Astrocyte of the spinal cord (primary cell): ENCODE data around the gene PBX4.

ENCODE experiments used
- DNase-seq: peaks from one replicate; pipeline ENCODE4 v3.0.0; 2011; ENCODE audit warnings: low read depth, low spot score
- H3K4me3 ChIP-seq: 2 replicates; pipeline ENCODE4 v1.5.1; 2011; ENCODE audit warnings: low read depth, mild to moderate bottlenecking, low read length, moderate library complexity
- in situ Hi-C: cut with HindIII; loops from 2 replicates; pipeline ENCODE4 v1.10.0; 2017; ENCODE audit warnings: low sequenced_read_pairs
- TF ChIP-seq, protein P1 (sequence below): IDR thresholded peaks from 2 replicates; pipeline ENCODE4 v1.5.1; 2012; ENCODE audit warnings: low read depth, mild to moderate bottlenecking, low read length, inconsistent platforms

PBX4 gene

DNA sequence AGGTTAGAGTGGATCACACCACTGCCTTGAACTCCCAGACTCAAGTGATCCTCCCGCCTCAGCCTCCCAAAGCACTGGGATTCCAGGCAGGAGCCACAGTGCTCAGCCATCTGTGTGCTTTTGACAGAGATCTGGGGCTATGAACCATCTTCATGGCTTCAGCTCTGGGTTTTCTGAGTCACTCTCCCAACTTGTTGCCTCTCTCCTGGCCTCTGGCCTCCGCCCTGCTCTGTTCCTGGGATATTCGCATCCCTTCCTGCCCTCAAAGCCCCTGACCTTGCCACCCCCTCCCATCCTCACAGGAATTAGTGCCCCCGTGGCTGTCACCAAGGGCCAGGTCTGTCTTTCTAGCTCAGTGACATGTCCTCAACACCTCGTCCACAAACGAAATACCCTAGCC, 30.7 kb upstream of the PBX4 start:
- DNase-seq = no peak
- in situ Hi-C loops = no loop called here
- TF ChIP-seq, protein P1, sequence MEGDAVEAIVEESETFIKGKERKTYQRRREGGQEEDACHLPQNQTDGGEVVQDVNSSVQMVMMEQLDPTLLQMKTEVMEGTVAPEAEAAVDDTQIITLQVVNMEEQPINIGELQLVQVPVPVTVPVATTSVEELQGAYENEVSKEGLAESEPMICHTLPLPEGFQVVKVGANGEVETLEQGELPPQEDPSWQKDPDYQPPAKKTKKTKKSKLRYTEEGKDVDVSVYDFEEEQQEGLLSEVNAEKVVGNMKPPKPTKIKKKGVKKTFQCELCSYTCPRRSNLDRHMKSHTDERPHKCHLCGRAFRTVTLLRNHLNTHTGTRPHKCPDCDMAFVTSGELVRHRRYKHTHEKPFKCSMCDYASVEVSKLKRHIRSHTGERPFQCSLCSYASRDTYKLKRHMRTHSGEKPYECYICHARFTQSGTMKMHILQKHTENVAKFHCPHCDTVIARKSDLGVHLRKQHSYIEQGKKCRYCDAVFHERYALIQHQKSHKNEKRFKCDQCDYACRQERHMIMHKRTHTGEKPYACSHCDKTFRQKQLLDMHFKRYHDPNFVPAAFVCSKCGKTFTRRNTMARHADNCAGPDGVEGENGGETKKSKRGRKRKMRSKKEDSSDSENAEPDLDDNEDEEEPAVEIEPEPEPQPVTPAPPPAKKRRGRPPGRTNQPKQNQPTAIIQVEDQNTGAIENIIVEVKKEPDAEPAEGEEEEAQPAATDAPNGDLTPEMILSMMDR = no peak
- H3K4me3 ChIP-seq = no peak overlapping the region

DNA sequence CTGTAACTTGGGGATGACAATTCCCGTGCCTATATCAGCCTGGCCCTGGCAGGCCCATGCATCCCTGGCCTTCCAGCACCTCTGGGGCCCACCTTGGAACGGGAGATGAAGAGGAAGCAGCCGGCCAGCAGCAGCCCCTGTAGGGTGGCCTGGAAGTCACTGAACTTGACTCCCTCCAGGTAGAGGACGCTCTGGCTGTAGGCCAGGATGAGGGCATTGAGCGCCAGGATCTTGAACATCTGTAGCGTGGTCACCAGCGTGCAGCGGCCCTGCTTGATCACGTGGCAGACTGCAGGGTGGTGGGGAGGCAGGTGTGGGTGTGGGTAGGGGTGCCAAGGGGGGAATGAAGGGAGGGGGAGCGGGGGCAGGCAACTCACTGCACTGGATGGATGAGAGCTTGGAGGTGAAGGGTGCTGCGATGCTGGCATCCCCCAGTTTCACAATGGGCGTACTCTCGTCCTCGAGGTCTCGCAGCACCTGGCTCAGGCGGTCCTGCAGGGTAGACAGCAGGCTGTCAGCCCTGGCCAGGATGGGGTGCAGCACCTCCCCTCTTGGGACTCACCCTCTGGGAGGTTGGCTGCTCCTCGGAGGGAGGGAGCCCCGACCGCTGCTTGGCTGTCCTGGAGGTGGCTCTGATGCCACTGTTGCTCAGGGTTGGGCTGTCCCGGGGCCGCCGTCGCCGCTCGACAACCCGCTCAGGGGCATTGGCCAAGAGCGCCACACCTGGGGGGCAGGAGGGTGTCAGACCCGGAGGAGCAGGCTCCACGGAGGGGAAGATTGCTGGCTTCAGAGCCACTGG, 28.7 kb upstream of the PBX4 start:
- TF ChIP-seq, protein P1 = no peak
- H3K4me3 ChIP-seq = no peak overlapping the region
- DNase-seq = no peak
- in situ Hi-C loops = no loop called here

DNA sequence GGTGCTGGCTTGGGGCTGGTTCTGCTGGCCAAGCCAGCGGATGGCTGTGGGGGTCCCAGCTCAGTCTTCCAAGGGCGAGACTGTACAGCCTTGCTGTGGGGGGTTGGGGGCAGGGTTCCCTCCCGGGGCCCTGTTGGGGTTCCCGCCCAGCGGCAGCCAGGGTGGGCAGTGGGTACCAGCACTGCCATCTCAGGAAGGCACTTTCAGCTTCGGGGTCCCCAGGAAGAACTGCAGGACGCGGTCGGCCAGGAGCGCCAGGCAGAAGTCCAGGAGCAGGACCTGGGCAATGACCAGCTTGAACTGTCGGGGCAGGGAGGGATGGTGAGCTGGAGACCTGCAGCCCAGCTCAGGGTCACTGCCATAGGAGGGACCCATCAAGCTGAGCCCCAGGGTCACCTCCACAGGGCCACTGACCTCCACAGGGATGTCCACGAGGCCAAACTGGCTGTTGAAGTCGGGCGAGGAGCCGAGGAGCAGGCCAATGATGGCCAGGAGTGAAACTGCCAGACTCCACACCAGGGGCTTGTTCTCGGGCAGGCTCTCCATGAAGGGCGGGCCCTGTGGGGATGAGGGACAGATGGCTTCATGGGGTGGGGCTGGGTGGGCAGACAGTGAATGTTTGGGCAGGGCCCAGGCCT, 26.9 kb upstream of the PBX4 start:
- TF ChIP-seq, protein P1 = no peak
- no peak for DNase-seq
- in situ Hi-C loops = no loop called here
- H3K4me3 ChIP-seq = no peak overlapping the region

DNA sequence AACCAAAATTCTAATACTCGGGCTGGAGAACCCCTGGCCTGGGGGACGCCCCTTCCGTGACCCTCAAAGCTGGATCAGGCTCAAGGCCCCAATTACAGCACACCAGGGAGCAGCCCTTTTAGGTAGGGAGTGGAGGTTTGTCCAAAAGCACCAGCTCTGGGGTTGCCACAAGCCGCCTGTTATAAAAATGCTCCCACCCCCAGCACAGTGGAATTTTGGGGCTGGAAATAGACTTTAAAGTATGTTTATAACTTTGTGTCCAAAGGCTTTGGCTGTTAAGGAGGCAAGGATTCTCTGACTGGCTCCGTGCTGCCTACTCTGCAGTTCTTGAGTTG, 25.5 kb upstream of the PBX4 start:
- H3K4me3 ChIP-seq = no peak overlapping the region
- no peak for DNase-seq
- in situ Hi-C loops = no loop called here
- TF ChIP-seq, protein P1 = no peak

DNA sequence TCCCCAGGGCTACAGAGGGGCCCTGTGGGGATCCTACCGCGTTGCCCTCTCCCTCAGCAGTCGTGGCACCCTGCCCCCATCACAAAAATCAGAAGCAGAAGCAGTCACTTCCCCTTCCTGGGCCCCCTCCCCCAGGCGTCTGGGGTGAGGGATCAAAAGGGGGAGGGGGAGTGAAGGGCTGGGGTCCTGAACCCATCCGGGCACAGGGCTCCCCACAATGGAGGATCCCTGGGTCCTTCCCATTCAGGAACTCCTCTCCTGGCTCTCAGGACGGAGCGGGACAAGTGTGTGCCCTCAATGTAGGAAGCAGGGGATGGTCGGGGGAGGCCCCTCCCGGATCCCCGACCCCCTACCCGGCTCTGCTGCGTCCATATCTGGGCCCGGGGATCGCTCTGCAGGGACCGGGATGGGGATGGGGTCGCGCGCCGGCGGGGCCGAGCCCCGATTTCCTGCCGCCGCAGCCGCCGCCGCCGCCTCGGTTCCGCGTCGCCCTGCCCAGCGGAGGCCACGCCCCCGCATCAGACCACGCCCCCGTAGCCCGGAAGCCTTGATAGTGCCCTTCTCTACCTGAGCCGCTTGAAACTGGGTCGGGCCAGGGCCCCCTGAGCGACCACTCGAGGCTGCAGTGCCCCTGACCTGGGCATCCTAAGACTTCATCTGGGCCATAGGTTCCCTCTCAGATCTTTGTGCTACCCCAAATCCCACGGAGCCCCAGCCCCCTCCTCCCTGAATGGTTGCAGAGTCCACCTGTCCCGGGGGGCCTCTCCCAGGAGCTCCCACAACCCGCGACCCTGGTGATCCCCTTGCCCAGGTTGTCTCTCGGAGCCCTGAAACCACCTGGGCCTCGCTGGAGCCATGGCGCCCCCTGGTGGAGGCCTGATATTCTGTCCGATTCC, 24.9 kb upstream of the PBX4 start, which contains the start of gene GMIP:
Gene GMIP (minus strand): TSS at position 500 of the 896 bp plus-strand sequence. CDS start 128 bp downstream, at position 372.
- H3K4me3 ChIP-seq = peak within 1 kb of the TSS; percentile 87
- TF ChIP-seq, protein P1 = peak; percentile 82
- DNase-seq = peak; percentile 24
- in situ Hi-C loops = no loop called here

DNA sequence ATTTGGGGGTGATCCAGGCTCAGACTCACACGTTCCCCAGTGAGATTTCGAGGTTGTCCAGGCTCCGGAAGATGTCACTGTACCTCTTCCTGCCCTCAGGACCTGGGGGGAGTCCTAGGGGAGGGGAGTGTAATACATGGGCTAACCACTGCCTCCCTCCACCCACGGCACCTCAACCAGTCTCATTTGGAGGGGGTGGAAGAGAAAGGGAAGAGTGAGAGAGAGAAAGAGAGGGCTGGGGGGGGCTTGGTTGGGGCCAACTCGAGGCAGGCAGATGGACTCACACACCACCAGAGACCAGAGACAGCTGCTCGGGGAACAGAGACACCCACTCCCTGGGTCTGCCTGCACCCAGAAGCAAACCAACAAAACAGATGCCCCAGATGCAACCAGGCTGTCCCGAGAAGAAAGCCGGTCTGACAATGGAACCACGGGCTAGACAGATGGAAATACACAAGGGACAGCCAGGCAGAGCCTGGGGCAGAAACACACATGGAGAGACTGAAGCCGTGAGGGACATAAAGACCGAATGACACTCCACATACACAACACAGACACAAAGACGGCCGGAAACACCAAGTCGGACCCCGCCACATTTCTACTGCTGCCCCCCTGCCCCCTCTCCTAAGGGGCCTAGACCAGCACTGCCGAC, 24.1 kb upstream of the PBX4 start:
- TF ChIP-seq, protein P1 = no peak
- H3K4me3 ChIP-seq = peak overlapping the region; percentile 87
- in situ Hi-C loops = no loop called here
- no peak for DNase-seq
